Neural progenitor cell (in vitro differentiated cells): ENCODE measurements around the gene MGRN1. TPM values are rescaled to one million over a fixed set of nuclear protein-coding genes. Genes with fewer than 3 reads are reported as not detected.

ENCODE experiments used
- DNase-seq: peaks from one replicate; pipeline ENCODE4 v3.0.0-alpha.2; 2016; ENCODE audit warnings: low spot score
- H2AFZ ChIP-seq: fragments of 200-600 bp; sonication (generic); replicated peaks from 2 replicates; pipeline ENCODE4 v1.6.1; 2016; ENCODE audit warnings: antibody characterized with exemption
- H3F3A ChIP-seq: fragments of 200-600 bp; sonication (generic); 2 replicates; pipeline ENCODE4 v1.6.1; 2016; ENCODE audit warnings: antibody characterized with exemption, low read depth
- H3K27ac ChIP-seq: fragments of 200-600 bp; sonication (generic); 2 replicates; pipeline ENCODE4 v1.5.1; 2016; ENCODE audit warnings: mild to moderate bottlenecking
- H3K27me3 ChIP-seq: fragments of 200-600 bp; sonication (generic); 2 replicates; pipeline ENCODE4 v1.6.1; 2016; ENCODE audit warnings: mild to moderate bottlenecking, moderate library complexity
- H3K36me3 ChIP-seq: fragments of 200-600 bp; sonication (generic); 2 replicates; pipeline ENCODE4 v1.5.1; 2016
- H3K4me1 ChIP-seq: fragments of 200-600 bp; sonication (generic); 2 replicates; pipeline ENCODE4 v1.6.1; 2016; ENCODE audit warnings: mixed run types
- H3K4me2 ChIP-seq: fragments of 200-600 bp; sonication (generic); 2 replicates; pipeline ENCODE4 v1.6.1; 2016
- H3K4me3 ChIP-seq: fragments of 200-600 bp; sonication (generic); 2 replicates; pipeline ENCODE4 v1.5.1; 2016
- H3K79me2 ChIP-seq: fragments of 200-600 bp; sonication (generic); 2 replicates; pipeline ENCODE4 v1.6.1; 2016; ENCODE audit warnings: low read depth
- H3K9ac ChIP-seq: fragments of 200-600 bp; sonication (generic); 2 replicates; pipeline ENCODE4 v1.6.1; 2016
- H3K9me3 ChIP-seq: fragments of 200-600 bp; sonication (generic); 2 replicates; pipeline ENCODE4 v1.5.1; 2016; ENCODE audit warnings: low read depth
- H4K20me1 ChIP-seq: fragments of 200-600 bp; sonication (generic); 2 replicates; pipeline ENCODE4 v1.6.1; 2016; ENCODE audit warnings: low read depth
- H3K27ac Mint-ChIP-seq: 3 replicates; pipeline ENCODE4 v1.8.0; 2021; ENCODE audit warnings: mixed read lengths
- H3K27me3 Mint-ChIP-seq: 2 replicates; pipeline ENCODE4 v1.8.0; 2022; ENCODE audit warnings: low read depth, mild to moderate bottlenecking, inconsistent platforms, moderate library complexity, mixed read lengths; ENCODE audit not compliant: insufficient read depth
- H3K36me3 Mint-ChIP-seq: 3 replicates; pipeline ENCODE4 v1.8.0; 2021; ENCODE audit warnings: mixed read lengths
- H3K4me1 Mint-ChIP-seq: 3 replicates; pipeline ENCODE4 v1.8.0; 2021; ENCODE audit warnings: mixed read lengths
- H3K4me3 Mint-ChIP-seq: 3 replicates; pipeline ENCODE4 v1.8.0; 2021; ENCODE audit warnings: mild to moderate bottlenecking, moderate library complexity, mixed read lengths
- H3K9me3 Mint-ChIP-seq: 3 replicates; pipeline ENCODE4 v1.8.0; 2020; ENCODE audit warnings: mixed read lengths
- CTCF ChIP-seq: fragments of 200-600 bp; sonication (generic); IDR thresholded peaks from 2 replicates; pipeline ENCODE4 v1.5.1; 2017; ENCODE audit warnings: antibody characterized with exemption, mild to moderate bottlenecking
- EZH2 ChIP-seq: fragments of 200-600 bp; sonication (generic); IDR thresholded peaks from 2 replicates; pipeline ENCODE4 v1.6.1; 2017; ENCODE audit warnings: antibody characterized with exemption, mild to moderate bottlenecking, moderate library complexity
- EZH2phosphoT487 ChIP-seq: fragments of 200-600 bp; sonication (generic); IDR thresholded peaks from 2 replicates; pipeline ENCODE4 v1.6.1; 2017; ENCODE audit warnings: antibody characterized with exemption
- total RNA-seq: library from RNA; depleted of rRNA; stranded (reverse); fragments of >200 nt; gene quantifications from 2 replicates; pipeline ENCODE4 v1.2.3, GENCODE V29; 2015; ENCODE audit warnings: low replicate concordance

The MGRN1 gene
- total RNA-seq, 1 donor from 2014 or later = 17.5 TPM

DNA sequence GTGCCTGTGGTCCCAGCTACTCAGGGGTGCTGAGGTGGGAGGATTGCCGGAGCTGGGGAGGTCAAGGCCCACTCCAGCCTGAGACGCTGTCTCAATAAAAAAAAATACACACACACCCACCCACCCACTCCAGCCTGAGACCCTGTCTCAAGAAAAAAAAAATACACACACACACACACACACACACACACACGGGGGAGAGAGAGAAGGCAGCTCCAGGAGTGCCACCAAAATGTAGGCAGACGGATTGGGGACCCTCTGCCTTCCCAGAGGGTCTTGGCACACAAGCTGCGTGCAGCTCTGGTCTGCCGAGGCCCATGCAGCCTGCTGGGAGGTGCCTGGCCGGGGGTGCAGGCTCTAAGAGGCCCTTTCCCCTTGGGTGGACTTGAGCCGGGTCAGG lies 62.8 kb downstream of the MGRN1 start:
- Histone ChIP-seq H3K36me3 (no peaks in the 10 kb centered on the region), H3F3A (peaks cover 1% of the 10 kb centered on the region)

DNA sequence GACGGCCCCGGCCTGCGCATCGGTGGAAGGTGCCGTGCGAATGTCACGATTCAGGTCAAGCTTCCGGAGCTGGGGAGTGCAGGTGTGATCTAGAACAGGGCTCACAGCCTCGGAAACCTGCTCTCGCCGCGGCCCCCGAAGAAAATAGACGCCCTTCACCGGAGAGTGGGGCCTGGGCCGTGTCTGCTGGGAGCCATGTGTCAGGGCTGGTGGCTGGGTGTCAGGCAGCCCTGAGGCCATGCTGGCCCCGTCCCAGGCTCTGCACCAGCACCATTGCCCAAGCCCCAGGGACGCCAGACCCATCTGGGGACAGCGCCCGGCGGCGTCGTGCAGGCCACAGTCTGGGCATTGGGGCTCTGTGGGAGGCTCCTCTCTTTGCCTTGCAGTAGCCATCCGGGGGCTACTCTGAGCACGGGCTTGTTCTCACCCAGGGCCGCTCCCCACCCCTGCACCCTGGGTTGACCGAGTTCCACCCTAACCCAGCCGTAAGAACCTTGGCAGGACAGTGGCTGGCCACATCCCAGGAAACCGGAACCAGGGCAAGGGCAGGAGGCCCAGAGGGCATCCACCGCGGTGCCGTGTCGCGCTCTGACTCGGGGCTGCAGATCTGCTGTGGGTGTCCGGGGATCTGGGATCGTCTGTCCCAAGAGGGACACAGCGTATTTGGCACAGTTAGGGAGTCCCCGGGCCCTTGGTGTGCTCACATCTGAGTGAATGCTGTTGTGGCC lies 63.5 kb downstream of the MGRN1 start:
- no peak overlapping the region for H3K27ac Mint-ChIP-seq
- no peak for TF ChIP-seq CTCF
- TF ChIP-seq EZH2phosphoT487 = no peak
- TF ChIP-seq EZH2 = no peak
- no peaks in the 10 kb centered on the region for H3K4me1 Mint-ChIP-seq

More for the DNA sequence above, 62.8 kb downstream of the MGRN1 start:
- H4K20me1 ChIP-seq = no peaks in the 10 kb centered on the region
- no peaks in the 10 kb centered on the region for H3K9me3 ChIP-seq
- Mint-ChIP-seq H3K27ac (no peak overlapping the region), H3K4me3 (no peak overlapping the region), H3K9me3 (no peaks in the 10 kb centered on the region), H3K27me3 (peaks cover 4% of the 10 kb centered on the region), H3K4me1 (no peaks in the 10 kb centered on the region), H3K36me3 (peaks cover 4% of the 10 kb centered on the region)
- no peak overlapping the region for H3K4me2 ChIP-seq
- H3K27me3 ChIP-seq = no peaks in the 10 kb centered on the region
- H3K79me2 ChIP-seq = no peaks in the 10 kb centered on the region
- TF ChIP-seq EZH2phosphoT487 = no peak
- TF ChIP-seq CTCF = no peak
- no peak for TF ChIP-seq EZH2
- no peak for DNase-seq
- H3K9ac ChIP-seq = no peak overlapping the region
- H3K4me3 ChIP-seq = no peak overlapping the region
- H2AFZ ChIP-seq = no peak overlapping the region
- H3K27ac ChIP-seq = no peak overlapping the region
- H3K4me1 ChIP-seq = no peaks in the 10 kb centered on the region

GRCh38 chr16:4688674-4689045 lies 64.0 kb downstream of the MGRN1 start:
- no peaks in the 10 kb centered on the region for H3K79me2 ChIP-seq
- no peak overlapping the region for H3K4me3 ChIP-seq
- Mint-ChIP-seq H3K27me3 (peaks cover 4% of the 10 kb centered on the region), H3K36me3 (peaks cover 4% of the 10 kb centered on the region), H3K27ac (no peak overlapping the region), H3K4me1 (no peaks in the 10 kb centered on the region), H3K9me3 (no peaks in the 10 kb centered on the region), H3K4me3 (no peak overlapping the region)
- peaks cover 9% of the 10 kb centered on the region for H3F3A ChIP-seq
- no peak overlapping the region for H2AFZ ChIP-seq
- no peaks in the 10 kb centered on the region for H3K9me3 ChIP-seq
- no peaks in the 10 kb centered on the region for H3K27me3 ChIP-seq
- TF ChIP-seq EZH2 (no peak), CTCF (no peak)
- H3K36me3 ChIP-seq = no peaks in the 10 kb centered on the region
- H3K4me2 ChIP-seq = no peak overlapping the region
- H4K20me1 ChIP-seq = no peaks in the 10 kb centered on the region
- no peaks in the 10 kb centered on the region for H3K4me1 ChIP-seq
- no peak overlapping the region for H3K27ac ChIP-seq
- H3K9ac ChIP-seq = no peak overlapping the region
- no peak for DNase-seq

More for the DNA sequence above, 63.5 kb downstream of the MGRN1 start:
- peaks cover 4% of the 10 kb centered on the region for H3K36me3 Mint-ChIP-seq
- H3K27me3 Mint-ChIP-seq = peaks cover 4% of the 10 kb centered on the region
- H3K9me3 Mint-ChIP-seq = no peaks in the 10 kb centered on the region
- H3K27me3 ChIP-seq = no peaks in the 10 kb centered on the region
- no peak for DNase-seq
- no peaks in the 10 kb centered on the region for H3K9me3 ChIP-seq
- no peaks in the 10 kb centered on the region for H4K20me1 ChIP-seq
- no peaks in the 10 kb centered on the region for H3K4me1 ChIP-seq
- H3K36me3 ChIP-seq = no peaks in the 10 kb centered on the region
- H3K27ac ChIP-seq = no peak overlapping the region
- H3K4me2 ChIP-seq = no peak overlapping the region
- H2AFZ ChIP-seq = no peak overlapping the region
- H3F3A ChIP-seq = peaks cover 8% of the 10 kb centered on the region
- no peak overlapping the region for H3K4me3 ChIP-seq
- H3K9ac ChIP-seq = no peak overlapping the region
- H3K4me3 Mint-ChIP-seq = no peak overlapping the region
- H3K79me2 ChIP-seq = no peaks in the 10 kb centered on the region
